Activated CD8-positive, alpha-beta T cell treated with anti-CD3 and anti-CD28 coated beads for 36 hours (primary cell): ENCODE results near the gene MRPS11. TPM values are rescaled to one million over a fixed set of nuclear protein-coding genes. Genes with fewer than 3 reads are reported as not detected.

Experiments used
- ATAC-seq: fragments of 200-7000 bp; cut with Tn5 transposase; one replicate; pipeline ENCODE4 v1.10.0; 2021; ENCODE audit warnings: mild to moderate bottlenecking, moderate library complexity
- CTCF ChIA-PET: fragments of 350-600 bp; sonication (Branson Sonifier 250); formaldehyde crosslinking; loops from one replicate; lab custom pipeline; 2021; ENCODE audit warnings: antibody characterized with exemption; lab: Charles Lee
- POLR2A ChIA-PET: fragments of 350-600 bp; sonication (Branson Sonifier 250); formaldehyde crosslinking; loops from one replicate; lab custom pipeline; 2021; ENCODE audit warnings: antibody characterized with exemption; lab: Charles Lee
- DNase-seq: peaks from one replicate; pipeline ENCODE4 v3.0.0-alpha.2; 2020
- H3K27ac Mint-ChIP-seq: one replicate; pipeline ENCODE4 v1.8.0; 2021; ENCODE audit warnings: mild to moderate bottlenecking, mixed read lengths
- H3K27me3 Mint-ChIP-seq: one replicate; pipeline ENCODE4 v1.8.0; 2021; ENCODE audit warnings: mixed read lengths
- H3K36me3 Mint-ChIP-seq: one replicate; pipeline ENCODE4 v1.8.0; 2021; ENCODE audit warnings: low read depth, mixed read lengths
- H3K4me1 Mint-ChIP-seq: one replicate; pipeline ENCODE4 v1.8.0; 2021; ENCODE audit warnings: low read depth, mixed read lengths
- H3K4me3 Mint-ChIP-seq: one replicate; pipeline ENCODE4 v1.8.0; 2021; ENCODE audit warnings: mild to moderate bottlenecking, moderate library complexity, mixed read lengths
- H3K9me3 Mint-ChIP-seq: one replicate; pipeline ENCODE4 v1.8.0; 2021; ENCODE audit warnings: mixed read lengths
- CTCF ChIP-seq: fragments of 200-600 bp; IDR thresholded peaks from one replicate; pipeline ENCODE4 v1.8.0; 2022; ENCODE audit warnings: antibody characterized with exemption, mild to moderate bottlenecking
- intact Hi-C: fragments of 100-400 bp; cut with micrococcal nuclease; formaldehyde crosslinking; loops from one replicate; pipeline ENCODE4 v1.10.0; 2022
- total RNA-seq, 2 experiments: library from RNA; stranded (reverse); gene quantifications; one replicate each; pipeline ENCODE4 v1.2.3, GENCODE V29; 2021

MRPS11 gene
- total RNA-seq, 2 experiments from 2014 or later = 54.3 to 55.4 TPM

GRCh38 chr15:88487796-88488523, 20.5 kb downstream of the MRPS11 start:
- no peaks in the 10 kb centered on the region for H3K27me3 Mint-ChIP-seq
- intact Hi-C loops = no loop called here
- ChIA-PET CTCF (no interaction called here), POLR2A (no interaction called here)
- no peak for DNase-seq
- peaks cover 3% of the 10 kb centered on the region for H3K4me1 Mint-ChIP-seq
- H3K36me3 Mint-ChIP-seq = no peaks in the 10 kb centered on the region
- ATAC-seq = no peak
- no peaks in the 10 kb centered on the region for H3K9me3 Mint-ChIP-seq
- no peak for TF ChIP-seq CTCF
- no peak overlapping the region for H3K27ac Mint-ChIP-seq
- H3K4me3 Mint-ChIP-seq = no peak overlapping the region

GRCh38 chr15:88489321-88489720, 21.8 kb downstream of the MRPS11 start:
- Mint-ChIP-seq H3K4me1 (peaks cover 3% of the 10 kb centered on the region), H3K4me3 (no peak overlapping the region), H3K36me3 (no peaks in the 10 kb centered on the region), H3K27ac (no peak overlapping the region), H3K27me3 (no peaks in the 10 kb centered on the region), H3K9me3 (no peaks in the 10 kb centered on the region)
- DNase-seq = no peak
- TF ChIP-seq CTCF = no peak
- ATAC-seq = no peak
- ChIA-PET POLR2A (no interaction called here), CTCF (no interaction called here)
- intact Hi-C loops = no loop called here

GRCh38 chr15:88490036-88490435, 22.5 kb downstream of the MRPS11 start:
- no peak for TF ChIP-seq CTCF
- DNase-seq (no peak), ATAC-seq (no peak)
- Mint-ChIP-seq H3K27ac (no peak overlapping the region), H3K36me3 (no peaks in the 10 kb centered on the region), H3K4me1 (peaks cover 3% of the 10 kb centered on the region), H3K27me3 (no peaks in the 10 kb centered on the region), H3K9me3 (no peaks in the 10 kb centered on the region), H3K4me3 (no peak overlapping the region)
- intact Hi-C loops = no loop called here
- ChIA-PET CTCF (no interaction called here), POLR2A (no interaction called here)

- POLR2A ChIA-PET = no interaction called here
These were observed 23.6 kb downstream of the MRPS11 start for GRCh38 chr15:88491158-88491557.

More at GRCh38 chr15:88491158-88491557, 23.6 kb downstream of the MRPS11 start:
- Mint-ChIP-seq H3K27me3 (no peaks in the 10 kb centered on the region), H3K27ac (no peak overlapping the region), H3K9me3 (no peaks in the 10 kb centered on the region), H3K4me3 (no peak overlapping the region), H3K36me3 (no peaks in the 10 kb centered on the region), H3K4me1 (peaks cover 3% of the 10 kb centered on the region)
- intact Hi-C loops = no loop called here
- no peak for TF ChIP-seq CTCF
- ATAC-seq (no peak), DNase-seq (no peak)
- CTCF ChIA-PET = no interaction called here
